Lower lobe of right lung (tissue), 2 donors: Measurements from ENCODE around the gene CSNK1G2. TPM values are rescaled to one million over a fixed set of nuclear protein-coding genes. Genes with fewer than 3 reads are reported as not detected.

Experiments used
- ATAC-seq, 2 donors: fragments of 200-7000 bp; cut with Tn5 transposase; one replicate each; pipeline ENCODE4 v1.9.1; 2020 to 2022; ENCODE audit warnings: mild to moderate bottlenecking in 2 of 2, moderate library complexity in 2 of 2
- DNase-seq: peaks from one replicate; pipeline ENCODE4 v3.0.0-alpha.2; 2020
- H3K27ac ChIP-seq: fragments of 200-600 bp; one replicate; pipeline ENCODE4 v1.8.0; 2022
- H3K27me3 ChIP-seq: fragments of 200-600 bp; one replicate; pipeline ENCODE4 v1.8.0; 2022; ENCODE audit warnings: low read depth
- H3K36me3 ChIP-seq: fragments of 200-600 bp; one replicate; pipeline ENCODE4 v1.8.0; 2022; ENCODE audit warnings: mild to moderate bottlenecking
- H3K4me1 ChIP-seq: fragments of 200-600 bp; one replicate; pipeline ENCODE4 v1.8.0; 2022
- H3K4me3 ChIP-seq: fragments of 200-600 bp; one replicate; pipeline ENCODE4 v1.8.0; 2022; ENCODE audit warnings: mild to moderate bottlenecking
- H3K9me3 ChIP-seq: fragments of 200-600 bp; one replicate; pipeline ENCODE4 v1.8.0; 2022
- intact Hi-C: fragments of 100-400 bp; cut with DNase I; formaldehyde crosslinking; loops from one replicate; pipeline ENCODE4 v1.11.0; 2022
- total RNA-seq: library from RNA; stranded (reverse); fragmentation: NEBNext Ultra II Directional; extraction: Animal tissue kit (Norgen Biotek cat#: 25700); gene quantifications from one replicate; pipeline ENCODE4 v1.2.1, GENCODE V29; 2021
- TF ChIP-seq, protein P1 (sequence below): fragments of 200-600 bp; IDR thresholded peaks from one replicate; pipeline ENCODE4 v1.8.0; 2022; ENCODE audit warnings: antibody characterized with exemption, mild to moderate bottlenecking
- donor health status: DM: no; HTN: yes; CAD: no; lungs with severe emphysema.

Gene CSNK1G2
- total RNA-seq, 1 donor from 2014 or later: 55.4 TPM

DNA sequence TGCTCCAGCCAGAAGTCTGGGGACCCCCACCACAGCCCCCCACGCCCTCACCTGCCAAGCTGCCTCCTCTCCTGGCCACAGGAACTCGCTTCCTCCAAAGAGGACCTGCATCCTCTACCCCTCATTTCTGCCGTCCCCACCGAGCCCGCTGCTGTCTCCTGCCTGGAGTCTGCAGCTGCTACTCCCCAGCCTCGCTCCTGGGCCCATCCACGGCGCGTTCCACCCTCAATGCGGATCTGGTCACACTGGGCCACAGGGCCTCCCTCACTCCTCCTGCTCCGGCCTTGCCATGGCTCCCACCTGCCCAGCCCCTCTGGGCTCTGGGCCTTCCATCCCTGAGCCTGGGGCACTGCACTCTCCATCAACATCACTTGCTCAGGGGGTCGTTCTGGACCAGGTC lies 70.2 kb downstream of the CSNK1G2 start:
- no peak for DNase-seq
- Histone ChIP-seq H3K4me1 (peaks cover 2% of the 10 kb centered on the region), H3K27me3 (no peaks in the 10 kb centered on the region), H3K9me3 (no peaks in the 10 kb centered on the region), H3K36me3 (no peaks in the 10 kb centered on the region), H3K27ac (no peak overlapping the region), H3K4me3 (no peak overlapping the region)
- ATAC-seq: no peak
- intact Hi-C loops: loop anchor here (10.0 kb wide), 1 partner anchor 64 kb away; no protein-coding TSS in a partner anchor
- TF ChIP-seq, protein P1, sequence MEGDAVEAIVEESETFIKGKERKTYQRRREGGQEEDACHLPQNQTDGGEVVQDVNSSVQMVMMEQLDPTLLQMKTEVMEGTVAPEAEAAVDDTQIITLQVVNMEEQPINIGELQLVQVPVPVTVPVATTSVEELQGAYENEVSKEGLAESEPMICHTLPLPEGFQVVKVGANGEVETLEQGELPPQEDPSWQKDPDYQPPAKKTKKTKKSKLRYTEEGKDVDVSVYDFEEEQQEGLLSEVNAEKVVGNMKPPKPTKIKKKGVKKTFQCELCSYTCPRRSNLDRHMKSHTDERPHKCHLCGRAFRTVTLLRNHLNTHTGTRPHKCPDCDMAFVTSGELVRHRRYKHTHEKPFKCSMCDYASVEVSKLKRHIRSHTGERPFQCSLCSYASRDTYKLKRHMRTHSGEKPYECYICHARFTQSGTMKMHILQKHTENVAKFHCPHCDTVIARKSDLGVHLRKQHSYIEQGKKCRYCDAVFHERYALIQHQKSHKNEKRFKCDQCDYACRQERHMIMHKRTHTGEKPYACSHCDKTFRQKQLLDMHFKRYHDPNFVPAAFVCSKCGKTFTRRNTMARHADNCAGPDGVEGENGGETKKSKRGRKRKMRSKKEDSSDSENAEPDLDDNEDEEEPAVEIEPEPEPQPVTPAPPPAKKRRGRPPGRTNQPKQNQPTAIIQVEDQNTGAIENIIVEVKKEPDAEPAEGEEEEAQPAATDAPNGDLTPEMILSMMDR: no peak

DNA sequence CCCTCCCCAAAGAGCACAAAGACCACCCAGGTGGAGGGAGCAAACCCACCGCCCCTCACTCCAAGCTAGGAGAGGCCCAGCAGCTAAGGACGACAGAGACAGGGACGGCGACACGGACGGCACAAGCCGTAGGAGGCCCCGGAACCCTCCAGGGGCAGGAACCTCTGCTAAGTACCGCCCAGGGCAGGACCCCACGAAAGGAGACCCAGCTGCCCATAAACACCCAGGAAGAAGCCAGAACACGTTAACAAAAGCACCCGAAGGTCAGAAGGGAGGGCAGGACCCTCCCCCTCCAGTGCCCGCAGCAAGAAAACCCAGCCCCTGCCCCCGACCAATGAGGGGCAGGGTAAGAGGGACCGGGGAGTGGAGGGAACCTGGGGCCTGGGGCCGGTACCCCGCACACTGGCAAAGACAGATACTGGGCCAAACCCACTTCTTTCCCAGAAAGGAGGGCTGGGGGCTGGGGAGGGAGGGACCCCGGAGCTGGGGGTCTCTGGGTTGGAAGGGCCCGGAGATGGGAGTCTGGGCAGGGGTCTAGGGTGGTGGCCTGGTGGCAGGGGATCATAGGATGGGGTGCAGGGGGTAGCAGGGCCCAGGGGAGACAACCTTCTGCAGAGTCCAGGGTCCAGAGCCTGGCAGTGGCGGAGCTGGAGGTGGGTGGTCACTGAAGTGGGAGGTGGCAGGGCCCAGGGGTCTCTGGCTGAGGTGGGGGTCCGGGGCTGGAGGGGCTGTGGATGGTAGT lies 72.1 kb downstream of the CSNK1G2 start:
- Histone ChIP-seq H3K4me3 (no peak overlapping the region), H3K9me3 (no peaks in the 10 kb centered on the region), H3K27me3 (no peaks in the 10 kb centered on the region), H3K4me1 (peaks cover 5% of the 10 kb centered on the region), H3K27ac (no peak overlapping the region), H3K36me3 (no peaks in the 10 kb centered on the region)
- ATAC-seq (no peak), DNase-seq (no peak)
- intact Hi-C loops: loop anchor here (10.0 kb wide), 1 partner anchor 62 kb away; no protein-coding TSS in a partner anchor
- TF ChIP-seq, protein P1: no peak

DNA sequence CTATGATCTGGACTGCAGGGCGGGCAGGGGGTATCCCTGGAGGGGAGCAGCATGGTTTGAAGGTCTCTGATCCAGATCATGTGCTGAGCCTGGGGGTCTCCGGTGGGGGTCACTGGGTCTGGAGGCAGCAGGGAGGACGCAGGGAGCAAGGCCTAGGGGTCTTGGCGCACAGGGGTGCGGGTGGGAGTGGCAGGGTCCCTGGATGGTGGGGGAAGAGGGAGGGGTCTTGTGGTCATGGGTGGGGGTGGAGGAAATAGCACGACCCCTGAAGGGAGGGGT lies 72.7 kb downstream of the CSNK1G2 start:
- H3K27me3 ChIP-seq: no peaks in the 10 kb centered on the region
- H3K4me1 ChIP-seq: peaks cover 5% of the 10 kb centered on the region
- ATAC-seq (no peak), DNase-seq (no peak)
- no peaks in the 10 kb centered on the region for H3K9me3 ChIP-seq
- H3K27ac ChIP-seq: no peak overlapping the region
- no peaks in the 10 kb centered on the region for H3K36me3 ChIP-seq
- H3K4me3 ChIP-seq: no peak overlapping the region
- TF ChIP-seq, protein P1: no peak
- intact Hi-C loops: loop anchor here (10.0 kb wide), 1 partner anchor 61 kb away; no protein-coding TSS in a partner anchor

DNA sequence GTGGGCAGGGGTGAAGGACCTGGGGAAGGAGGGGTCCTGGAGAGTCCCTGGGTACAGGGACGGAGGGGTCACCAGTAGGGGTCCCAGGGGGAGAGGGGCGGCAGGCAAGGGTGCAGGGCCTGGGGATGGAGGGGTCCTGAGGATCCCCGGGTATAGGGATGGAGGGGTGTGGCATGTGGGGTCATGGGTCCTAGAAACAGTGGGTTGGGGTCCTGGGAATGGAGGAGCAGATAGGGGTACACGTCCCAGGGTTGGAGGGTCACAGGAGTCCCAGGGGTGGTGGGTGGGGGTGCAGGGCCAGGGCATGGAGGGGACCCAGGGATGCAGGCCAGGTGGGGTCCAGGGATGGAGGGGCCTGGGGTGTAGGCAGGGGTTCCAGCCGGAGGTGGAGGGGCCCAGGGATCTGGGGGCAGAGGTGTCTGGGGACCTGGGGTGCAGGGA lies 73.2 kb downstream of the CSNK1G2 start:
- DNase-seq: no peak
- peaks cover 5% of the 10 kb centered on the region for H3K4me1 ChIP-seq
- no peak overlapping the region for H3K4me3 ChIP-seq
- H3K27me3 ChIP-seq: no peaks in the 10 kb centered on the region
- intact Hi-C loops: loop anchor here (10.0 kb wide), 1 partner anchor 61 kb away; no protein-coding TSS in a partner anchor
- TF ChIP-seq, protein P1: no peak
- H3K27ac ChIP-seq: no peak overlapping the region
- peak; percentile 3 for ATAC-seq
- no peaks in the 10 kb centered on the region for H3K9me3 ChIP-seq
- no peaks in the 10 kb centered on the region for H3K36me3 ChIP-seq

DNA sequence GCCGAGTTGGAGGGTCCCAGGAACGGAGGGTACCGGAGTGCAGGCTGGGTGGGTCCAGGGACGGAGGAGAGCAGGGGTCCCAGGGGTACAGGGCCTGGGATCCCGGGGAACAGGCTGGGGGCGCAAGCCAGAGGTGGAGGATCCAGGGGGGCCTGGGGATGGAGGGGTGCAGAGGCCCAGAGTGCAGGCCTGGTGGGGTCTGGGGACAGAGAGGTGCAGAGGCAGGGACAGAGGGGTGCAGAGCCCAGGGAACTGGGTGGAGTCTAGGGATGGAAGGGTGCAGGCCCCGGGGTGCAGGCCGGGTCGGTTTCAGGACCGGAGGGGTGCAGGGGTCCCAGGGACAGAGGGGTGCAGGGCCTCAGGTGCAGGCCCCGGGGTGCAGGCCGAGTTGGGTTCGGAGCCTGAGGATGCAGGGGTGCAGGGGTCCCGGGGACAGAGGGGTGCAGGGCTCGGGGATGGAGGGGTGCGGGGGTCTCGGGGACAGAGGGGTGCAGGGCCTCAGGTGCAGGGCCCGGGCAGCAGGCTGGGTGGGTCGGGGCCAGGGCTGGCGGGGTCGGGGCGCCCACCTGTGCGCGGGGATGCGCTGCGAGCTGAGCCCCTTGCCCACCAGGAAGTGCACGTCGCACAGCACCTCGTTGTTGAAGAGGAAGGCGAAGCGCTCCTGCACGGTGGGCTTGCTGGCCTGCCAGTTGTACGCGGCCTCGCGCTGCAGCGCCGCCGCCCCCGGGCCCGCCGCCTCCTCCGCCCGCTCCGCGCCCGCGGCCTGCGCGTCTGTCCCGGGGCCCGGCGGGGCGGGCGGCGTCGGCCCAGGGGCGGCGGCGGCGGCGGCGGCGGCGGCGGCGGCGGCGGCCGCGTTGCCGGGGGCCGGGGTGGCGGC lies 74.0 kb downstream of the CSNK1G2 start:
- Histone ChIP-seq H3K4me3 (peak overlapping the region; percentile 66), H3K9me3 (no peaks in the 10 kb centered on the region), H3K27me3 (no peaks in the 10 kb centered on the region), H3K27ac (no peak overlapping the region), H3K36me3 (no peaks in the 10 kb centered on the region), H3K4me1 (peaks cover 12% of the 10 kb centered on the region)
- intact Hi-C loops: loop anchor here (10.0 kb wide), 1 partner anchor 60 kb away; no protein-coding TSS in a partner anchor
- DNase-seq: peak; percentile 59
- ATAC-seq: peak; percentile 4 to 31
- TF ChIP-seq, protein P1: no peak
